DMS153 (cell line): Measurements from ENCODE around the gene BGN.

Experiments used
- DNase-seq: peaks from one replicate; lab custom pipeline; 2025; lab: John Stamatoyannopoulos, UW

The BGN gene

GRCh38 chrX:153494541-153495361 lies at the start of gene BGN:
Gene BGN (plus strand): TSS chrX:153494980. CDS start chrX:153504632, 9,652 bp downstream.
- no peak for DNase-seq

- no peak for DNase-seq
Observed at GRCh38 chrX:153445106-153445855, 49.5 kb upstream of the BGN start.

- DNase-seq, result no peak
Observed at GRCh38 chrX:153445856-153446635, 48.7 kb upstream of the BGN start, which contains the start of gene TREX2. Gene TREX2 (minus strand): TSS chrX:153446056. CDS start chrX:153445430, 626 bp downstream.

- DNase-seq, result no peak
Observed at GRCh38 chrX:153446636-153446936, 48.2 kb upstream of the BGN start.

- no peak for DNase-seq
Observed at GRCh38 chrX:153446950-153447580, 47.7 kb upstream of the BGN start.

- DNase-seq, result no peak
Observed at GRCh38 chrX:153447581-153447960, 47.2 kb upstream of the BGN start.

- no peak for DNase-seq
Observed at GRCh38 chrX:153448556-153449367, 46.0 kb upstream of the BGN start.

GRCh38 chrX:153449368-153450113 lies 45.2 kb upstream of the BGN start:
- no peak for DNase-seq

- no peak for DNase-seq
Observed at GRCh38 chrX:153450114-153450948, 44.4 kb upstream of the BGN start.

- no peak for DNase-seq
Observed at GRCh38 chrX:153450949-153451277, 43.9 kb upstream of the BGN start.

GRCh38 chrX:153454901-153455550 lies 39.8 kb upstream of the BGN start:
- no peak for DNase-seq

- no peak for DNase-seq
Observed at GRCh38 chrX:153455571-153455970, 39.2 kb upstream of the BGN start.

- DNase-seq, result no peak
Observed at GRCh38 chrX:153456161-153456560, 38.6 kb upstream of the BGN start.

- no peak for DNase-seq
Observed at GRCh38 chrX:153456704-153457103, 38.1 kb upstream of the BGN start.

GRCh38 chrX:153457136-153457825 lies 37.5 kb upstream of the BGN start:
- no peak for DNase-seq

- no peak for DNase-seq
Observed at GRCh38 chrX:153457827-153458466, 36.8 kb upstream of the BGN start.

- DNase-seq, result no peak
Observed at GRCh38 chrX:153458476-153458875, 36.3 kb upstream of the BGN start.

GRCh38 chrX:153459986-153460385 lies 34.8 kb upstream of the BGN start:
- no peak for DNase-seq
